SH-SY5Y (cell line): Measurements from ENCODE around the gene CACNA2D2.
A peak's percentile ranks its signal among the peaks of the same experiment; 100 is the strongest.

Experiments used
- GATA2 ChIP-seq: IDR thresholded peaks from 2 replicates; pipeline ENCODE4 v1.6.1; 2011; ENCODE audit warnings: mild to moderate bottlenecking, low read depth, low read length
- GATA3 ChIP-seq: IDR thresholded peaks from 2 replicates; pipeline ENCODE4 v1.6.1; 2011; ENCODE audit warnings: low read depth, mild to moderate bottlenecking, low read length, moderate library complexity

Gene CACNA2D2

DNA sequence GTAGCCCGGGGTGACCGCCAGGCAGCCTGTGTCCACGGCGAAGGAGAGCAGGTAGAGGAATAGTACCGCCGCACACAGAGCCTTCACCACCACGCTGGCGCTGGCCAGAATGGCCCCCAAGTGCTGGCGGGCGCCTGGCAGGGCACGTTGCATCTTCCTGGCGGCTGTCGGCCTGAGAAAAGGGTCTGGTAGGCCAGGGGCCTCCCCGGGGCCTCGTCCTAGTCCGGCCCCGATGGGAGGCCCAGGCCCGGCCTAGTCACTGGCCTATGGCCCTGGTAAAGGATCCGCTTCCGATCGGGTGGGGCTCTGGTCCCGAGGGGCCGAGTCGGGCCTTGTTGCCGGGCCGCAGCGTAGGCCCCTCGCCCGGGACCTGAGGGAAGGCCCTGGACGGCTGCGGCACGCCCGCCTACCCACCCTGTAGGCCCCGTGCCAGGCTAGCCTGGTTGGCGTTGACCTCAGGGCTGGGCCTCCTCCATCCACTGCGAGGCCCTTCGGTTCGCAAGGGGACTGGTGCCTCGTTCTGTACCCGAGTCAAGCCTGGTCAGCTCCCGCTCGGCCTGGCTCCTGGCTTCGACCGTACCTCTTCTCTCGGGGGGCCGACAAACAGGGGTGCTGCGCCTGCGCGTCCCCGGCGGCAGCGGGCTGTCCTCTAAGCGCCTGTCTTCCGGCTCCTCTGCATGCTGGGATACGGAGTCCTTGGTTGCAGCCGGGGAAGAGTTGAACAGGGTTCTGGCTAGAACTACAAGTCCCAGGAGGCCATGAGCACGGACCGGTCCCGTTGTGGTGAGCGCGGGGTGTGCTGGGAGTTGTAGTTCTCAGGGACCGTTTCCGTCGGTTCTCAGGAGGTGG lies 144.3 kb downstream of the CACNA2D2 start, which contains the start of gene TMEM115:
Gene TMEM115 (minus strand): TSS at position 611 of the 849 bp plus-strand sequence. CDS start 458 bp downstream, at position 153.
- TF ChIP-seq GATA2 = no peak
- TF ChIP-seq GATA3 = no peak

DNA sequence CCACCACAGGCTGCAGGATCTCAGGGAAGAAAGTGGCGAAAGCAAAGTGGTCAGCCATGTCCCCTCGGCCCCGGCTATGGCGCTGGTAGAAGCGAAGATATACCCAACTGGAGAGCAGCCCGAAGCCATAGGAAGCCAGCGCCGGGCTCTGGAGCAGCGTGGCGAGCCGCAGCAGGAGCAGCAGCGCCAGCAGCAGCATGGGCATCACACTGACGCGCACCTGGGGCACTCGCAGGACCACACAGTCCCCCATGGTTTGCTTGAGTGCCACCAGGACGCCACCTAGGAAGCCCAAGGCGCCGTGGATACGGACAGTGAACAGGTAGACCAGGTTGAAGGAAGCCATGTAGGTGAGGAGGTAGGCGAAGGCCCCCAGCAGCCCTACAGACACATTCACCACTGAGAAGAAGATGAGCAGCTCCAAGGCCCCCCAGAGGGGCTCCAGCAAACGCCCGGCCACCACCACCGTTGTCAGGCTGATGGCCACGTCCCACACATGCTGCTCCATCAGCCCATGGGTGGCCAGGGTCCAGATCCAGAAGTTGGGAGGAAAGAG lies 145.0 kb downstream of the CACNA2D2 start:
- no peak for TF ChIP-seq GATA3
- no peak for TF ChIP-seq GATA2

DNA sequence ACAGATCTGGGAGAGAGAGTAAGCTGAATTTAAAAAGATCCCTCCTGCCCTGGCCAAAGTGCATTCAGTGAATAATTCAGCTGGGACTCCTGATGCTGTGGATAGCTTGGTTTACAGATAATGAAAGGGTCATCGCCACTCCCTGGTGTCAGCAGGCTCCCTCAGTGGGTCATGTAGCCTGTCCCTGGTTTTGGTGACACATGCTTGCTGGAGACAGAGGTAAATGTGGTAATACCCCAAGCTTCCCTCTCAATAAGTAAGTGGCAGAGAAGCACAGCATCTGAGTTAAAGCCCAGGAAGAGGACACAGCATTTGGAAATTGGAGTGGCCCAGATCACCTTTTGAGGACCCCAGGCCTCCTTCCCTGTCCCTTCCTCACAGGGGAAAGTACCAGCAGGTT lies 146.0 kb downstream of the CACNA2D2 start:
- TF ChIP-seq GATA3 (no peak), GATA2 (no peak)

DNA sequence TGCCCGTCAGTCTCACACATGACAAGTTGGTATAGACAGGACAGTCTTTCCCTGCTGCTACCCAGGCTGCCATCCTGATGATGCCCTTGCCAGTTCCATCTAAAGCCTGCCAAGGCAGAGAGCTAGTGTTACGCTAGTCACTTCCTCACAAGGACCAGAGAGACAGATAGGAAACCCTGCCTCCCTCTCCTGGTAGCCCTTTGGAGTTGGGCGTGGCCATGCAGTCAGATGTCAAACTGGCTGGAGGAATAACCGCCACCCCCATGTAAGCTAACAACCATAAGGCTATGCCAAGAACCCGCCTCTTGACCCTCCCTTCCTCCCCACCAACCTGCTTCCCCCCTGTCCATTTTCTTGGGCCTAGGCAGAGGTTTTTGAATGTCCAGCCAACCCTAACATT lies 146.9 kb downstream of the CACNA2D2 start:
- TF ChIP-seq GATA2 (no peak), GATA3 (no peak)

DNA sequence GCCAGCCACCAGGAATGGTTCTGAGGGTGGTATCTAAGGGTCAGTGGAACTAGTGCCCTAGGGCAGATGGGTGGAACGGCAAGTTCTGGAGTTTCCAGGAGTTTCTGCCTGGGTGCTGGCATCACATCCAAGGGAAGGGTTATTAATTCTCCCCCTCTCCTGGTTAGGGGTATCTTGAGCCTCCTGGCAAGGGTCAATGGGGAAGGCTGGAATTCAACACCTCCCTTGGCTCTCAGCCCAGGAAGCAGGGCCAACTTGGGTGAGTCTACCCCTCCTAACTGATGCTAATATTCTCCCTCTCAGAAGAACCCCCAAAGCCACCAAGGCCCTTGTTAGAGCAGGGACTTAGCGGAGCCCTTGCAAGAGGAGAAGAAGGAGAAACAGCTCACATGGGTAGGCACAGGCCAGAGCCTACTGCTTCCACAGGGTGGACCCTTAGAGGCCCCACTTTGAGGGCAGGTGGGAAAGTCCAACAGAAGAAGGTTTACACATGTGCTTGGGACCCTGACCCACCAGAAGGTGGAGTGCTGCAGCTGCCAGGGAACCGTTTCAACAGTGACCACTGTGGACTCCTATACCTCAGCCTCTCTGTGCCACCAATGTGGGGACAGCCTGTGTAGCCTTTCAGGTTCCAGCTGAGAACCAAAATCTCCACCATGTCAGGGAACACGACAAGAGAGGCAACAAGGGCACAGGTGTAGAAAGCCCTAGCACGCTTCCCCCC lies 147.4 kb downstream of the CACNA2D2 start:
- no peak for TF ChIP-seq GATA3
- TF ChIP-seq GATA2 = no peak

DNA sequence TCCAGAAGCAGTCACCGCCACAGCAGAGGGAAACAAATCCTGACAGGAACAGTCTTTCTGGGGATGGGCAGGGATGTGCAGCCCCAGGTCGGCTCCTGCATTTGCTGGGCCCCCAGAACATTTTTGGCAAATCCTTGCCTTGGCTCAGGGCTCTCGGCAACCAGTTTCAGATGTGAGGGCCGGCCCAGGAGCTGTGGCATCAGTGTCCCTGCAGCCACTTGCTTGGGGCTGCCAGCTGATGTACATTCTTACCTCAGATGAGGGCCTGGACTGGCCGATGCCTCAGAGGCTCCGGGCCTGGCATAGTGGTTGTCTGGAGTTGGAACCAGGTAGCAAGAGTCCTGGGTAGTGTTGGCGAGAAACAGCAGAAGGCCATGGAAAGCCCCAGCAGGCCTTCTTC lies 148.6 kb downstream of the CACNA2D2 start:
- TF ChIP-seq GATA2 = no peak

DNA sequence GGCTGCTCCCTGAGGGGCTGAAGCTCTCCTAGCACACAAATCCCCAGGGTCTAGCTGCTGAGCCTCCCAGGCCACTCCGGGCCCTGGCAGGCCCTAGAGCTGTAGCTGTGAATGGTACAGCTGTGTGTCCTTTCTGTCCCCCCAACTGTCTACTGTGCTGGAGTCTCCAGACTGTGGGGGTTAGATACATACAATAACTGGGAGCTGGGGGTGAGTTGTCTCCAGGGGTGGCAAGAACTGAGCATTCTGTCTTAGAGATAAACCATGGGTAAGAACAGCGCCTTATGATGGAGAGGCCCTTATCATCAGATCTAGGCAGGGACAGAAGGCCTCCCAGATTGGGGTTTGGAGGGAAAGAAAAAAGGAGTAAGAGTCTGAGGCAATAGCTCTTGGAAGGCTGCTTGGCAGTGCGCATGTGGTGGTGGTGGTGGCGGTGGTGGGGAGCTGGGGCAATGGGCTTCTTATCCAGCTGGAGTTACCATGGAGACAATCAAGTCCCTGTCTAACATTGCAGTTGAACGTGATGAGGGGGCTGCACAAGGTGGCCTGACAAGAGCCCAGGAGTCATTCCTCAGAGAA lies 149.2 kb downstream of the CACNA2D2 start:
- TF ChIP-seq GATA3 = no peak
- TF ChIP-seq GATA2 = peak; percentile 72; the same call in 1 of the 2 replicates

DNA sequence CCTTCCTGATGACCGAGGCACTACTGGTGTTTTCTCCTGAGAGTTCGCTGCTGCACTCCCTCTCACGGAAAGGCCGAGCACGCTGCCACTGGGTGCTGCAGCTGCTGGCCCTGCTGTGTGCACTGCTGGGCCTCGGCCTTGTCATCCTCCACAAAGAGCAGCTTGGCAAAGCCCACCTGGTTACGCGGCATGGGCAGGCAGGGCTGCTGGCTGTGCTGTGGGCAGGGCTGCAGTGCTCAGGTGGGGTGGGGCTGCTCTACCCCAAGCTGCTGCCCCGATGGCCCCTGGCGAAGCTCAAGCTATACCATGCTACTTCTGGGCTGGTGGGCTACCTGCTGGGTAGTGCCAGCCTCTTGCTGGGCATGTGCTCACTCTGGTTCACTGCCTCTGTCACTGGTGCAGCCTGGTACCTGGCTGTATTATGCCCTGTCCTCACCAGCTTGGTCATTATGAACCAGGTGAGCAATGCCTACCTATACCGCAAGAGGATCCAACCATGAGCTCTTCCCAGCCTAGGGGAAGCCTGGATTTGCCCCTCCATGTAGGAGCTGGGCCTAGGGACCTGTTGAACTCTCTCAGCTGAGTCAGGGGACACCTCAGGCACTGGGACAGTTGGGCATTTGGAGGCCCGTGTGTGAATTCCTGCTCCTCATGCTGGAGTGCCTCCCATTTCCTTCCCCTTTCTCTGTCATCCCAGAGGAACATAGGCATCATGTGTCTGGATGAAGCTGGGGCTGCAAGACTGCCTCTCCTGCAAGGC lies 150.0 kb downstream of the CACNA2D2 start:
- TF ChIP-seq GATA3 (no peak), GATA2 (no peak)

DNA sequence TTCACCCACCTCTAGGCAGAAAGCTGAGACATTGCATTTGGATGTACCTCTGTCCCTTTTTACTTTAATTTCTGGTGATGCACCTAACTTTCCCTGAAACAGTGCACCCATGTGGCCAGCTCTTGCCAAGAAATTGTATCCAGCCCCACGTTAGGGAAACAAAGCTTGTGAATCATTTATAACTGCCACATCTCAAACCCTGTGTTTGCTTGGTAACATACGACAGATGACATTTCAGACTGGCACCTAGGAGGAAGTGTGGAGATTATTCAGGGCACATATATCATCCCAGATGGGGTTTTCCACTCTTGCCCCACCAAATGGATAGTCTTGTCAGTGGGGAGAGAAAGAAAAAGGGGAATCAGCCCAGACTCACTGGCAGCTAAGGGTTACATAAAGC lies 150.7 kb downstream of the CACNA2D2 start:
- TF ChIP-seq GATA2 (no peak), GATA3 (no peak)

DNA sequence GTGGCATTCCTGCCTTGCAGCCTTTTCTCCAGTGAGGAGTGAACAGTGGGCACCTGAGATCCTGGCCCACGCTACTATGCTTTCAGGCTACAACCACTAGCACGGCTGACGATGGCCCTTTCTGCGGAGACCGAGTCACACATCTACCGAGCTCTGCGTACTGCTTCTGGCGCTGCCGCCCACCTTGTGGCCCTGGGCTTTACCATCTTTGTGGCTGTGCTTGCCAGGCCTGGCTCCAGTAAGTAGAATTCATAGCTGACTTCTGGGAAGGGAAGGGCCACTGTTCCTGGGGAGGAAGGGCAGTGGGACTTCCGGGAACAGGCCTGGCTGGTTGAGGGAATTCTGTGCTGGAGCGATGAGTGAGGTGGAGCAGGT lies 152.1 kb downstream of the CACNA2D2 start:
- TF ChIP-seq GATA3 = no peak
- no peak for TF ChIP-seq GATA2

DNA sequence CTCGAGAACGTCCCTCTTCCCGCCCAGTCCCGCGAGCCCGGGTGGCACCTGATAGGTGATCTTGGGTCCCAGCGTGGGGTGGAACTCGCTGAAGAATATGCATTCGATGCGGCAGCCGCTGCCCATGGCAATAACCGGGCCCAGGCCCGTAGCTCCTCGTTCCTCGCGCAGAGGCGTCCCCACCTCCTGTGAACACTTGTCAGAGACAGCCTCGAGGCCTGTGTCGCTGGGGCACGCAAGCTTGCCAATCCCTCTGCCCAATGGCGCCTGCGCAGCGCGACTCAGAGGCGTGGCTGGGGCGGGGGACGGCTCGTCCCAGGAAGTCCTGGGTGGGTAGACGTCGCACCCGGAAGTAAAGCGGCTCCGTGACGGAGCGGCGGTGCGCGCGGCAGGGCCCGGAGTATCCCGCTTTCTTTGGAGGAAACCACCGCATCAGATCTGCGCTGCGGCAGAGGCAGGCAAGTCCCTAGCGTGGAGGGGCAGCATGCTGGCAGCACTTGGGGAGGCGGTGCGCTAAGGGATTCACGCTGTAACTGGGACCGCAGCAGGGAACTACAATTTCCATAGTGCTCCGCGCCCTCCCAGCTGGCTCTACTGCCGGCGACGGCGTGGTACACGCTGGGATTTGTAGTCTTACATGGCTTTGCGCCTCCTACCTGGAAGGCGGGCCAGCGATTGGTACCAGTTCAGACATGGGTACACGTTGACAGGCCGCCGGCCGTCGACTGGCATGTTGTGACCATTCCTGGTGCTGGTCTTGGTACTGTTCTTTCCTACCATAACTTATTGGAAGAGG lies 152.7 kb downstream of the CACNA2D2 start, which contains the start of the genes CYB561D2 and NPRL2:
Gene CYB561D2 (plus strand): TSS at position 336 of the 796 bp plus-strand sequence. CDS start 572 bp downstream, outside the sequence.
Gene NPRL2 (minus strand): TSS at position 249 of the 796 bp plus-strand sequence. CDS start 123 bp downstream, at position 126.
- TF ChIP-seq GATA2 (no peak), GATA3 (no peak)

DNA sequence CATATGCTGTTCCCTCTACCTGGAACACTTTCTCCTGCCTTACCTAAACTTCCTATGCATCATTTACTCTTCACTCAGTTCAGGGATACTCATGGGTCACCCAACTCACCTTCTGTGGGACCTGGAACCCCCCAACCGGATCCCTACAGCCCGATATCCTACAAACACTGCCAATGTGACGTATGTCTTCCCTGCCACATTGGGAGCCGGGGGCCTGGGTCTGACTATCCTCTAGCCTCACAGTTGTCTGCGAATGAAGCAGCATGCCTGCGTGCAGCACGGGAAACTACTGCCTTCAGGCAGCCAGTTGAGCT lies 153.3 kb downstream of the CACNA2D2 start:
- TF ChIP-seq GATA2 (no peak), GATA3 (no peak)
